SK-N-MC (cell line): ENCODE data around the gene FAM131C.

Experiments
- DNase-seq: peaks from one replicate; pipeline ENCODE4 v3.0.0-alpha.2; 2011; ENCODE audit warnings: low read depth, low spot score
- H3K27ac ChIP-seq: fragments of 200-600 bp; sonication (generic); 2 replicates; pipeline ENCODE4 v1.5.1; 2016; ENCODE audit warnings: mixed run types
- H3K36me3 ChIP-seq: fragments of 200-600 bp; sonication (generic); 2 replicates; pipeline ENCODE4 v1.6.1; 2017; ENCODE audit warnings: antibody characterized with exemption, low read length, mixed read lengths; ENCODE audit not compliant: insufficient read depth
- H3K4me3 ChIP-seq: fragments of 200-600 bp; sonication (generic); 2 replicates; pipeline ENCODE4 v1.5.1; 2016
- H3K9ac ChIP-seq: fragments of 200-600 bp; sonication (generic); 2 replicates; pipeline ENCODE4 v1.8.0; 2017; ENCODE audit warnings: mixed run types, mixed read lengths; ENCODE audit not compliant: insufficient read length
- H3K9me3 ChIP-seq: fragments of 200-600 bp; sonication (generic); 2 replicates; pipeline ENCODE4 v1.6.1; 2017; ENCODE audit warnings: low read depth, mild to moderate bottlenecking, antibody characterized with exemption, low read length, moderate library complexity, mixed read lengths
- EZH2 ChIP-seq: fragments of 200-600 bp; sonication (generic); IDR thresholded peaks from one replicate; pipeline ENCODE4 v1.6.1; 2017; ENCODE audit warnings: antibody characterized with exemption
- FOXP2 ChIP-seq: optimal IDR thresholded peaks from 2 replicates; pipeline ENCODE3; 2011; ENCODE audit warnings: mild to moderate bottlenecking, moderate library complexity; ENCODE audit not compliant: insufficient read depth; ENCODE audit errors: extremely low read length, control extremely low read depth
- POLR2AphosphoS5 ChIP-seq: IDR thresholded peaks from 2 replicates; pipeline ENCODE4 v1.6.1; 2012; ENCODE audit warnings: mild to moderate bottlenecking, low read depth, low read length, borderline replicate concordance

FAM131C gene

DNA sequence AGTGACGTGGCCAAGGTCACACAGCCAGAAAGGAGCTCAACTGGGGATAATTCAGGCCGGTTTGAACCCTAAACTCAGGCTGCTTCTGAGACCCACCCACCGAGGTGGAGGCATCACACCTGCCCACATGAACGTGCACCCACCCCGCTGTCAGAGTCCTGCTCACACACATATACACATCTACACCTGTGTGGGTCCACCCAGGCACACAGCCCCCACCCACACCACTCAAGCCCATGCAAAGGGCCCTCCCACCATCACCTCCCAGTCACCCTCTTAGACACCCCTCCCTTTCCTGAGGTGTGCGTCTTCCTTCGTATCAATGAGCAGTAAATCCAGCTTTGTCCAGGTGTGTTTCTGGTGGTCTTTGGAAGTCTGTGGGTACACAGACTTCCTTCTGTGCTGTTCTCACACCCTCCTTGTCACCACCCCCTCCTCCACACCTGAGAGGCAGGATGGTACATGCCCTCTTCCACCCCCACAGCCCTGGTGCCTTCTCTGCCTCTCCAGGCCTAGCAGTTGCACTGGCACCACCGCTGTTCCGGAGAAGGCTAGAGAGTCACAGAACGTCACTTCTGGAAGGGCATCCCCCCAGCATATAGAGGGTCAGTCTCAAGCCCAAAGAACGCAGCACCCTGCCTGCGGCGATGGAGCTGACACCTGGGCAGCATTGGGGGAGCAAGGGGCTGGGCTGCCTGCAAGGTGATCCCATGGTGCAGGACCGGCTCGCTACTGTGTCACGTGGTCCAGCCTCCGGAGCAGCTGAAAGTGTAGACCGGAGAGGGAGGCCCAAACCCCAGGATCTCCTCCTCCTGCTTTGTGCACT lies 18.9 kb upstream of the FAM131C start:
- TF ChIP-seq POLR2AphosphoS5 (no peak), FOXP2 (no peak), EZH2 (no peak)
- H3K9ac ChIP-seq, result no peak overlapping the region
- no peaks in the 10 kb centered on the region for H3K9me3 ChIP-seq
- no peak for DNase-seq
- no peak overlapping the region for H3K27ac ChIP-seq
- H3K4me3 ChIP-seq, result no peak overlapping the region
- no peaks in the 10 kb centered on the region for H3K36me3 ChIP-seq

DNA sequence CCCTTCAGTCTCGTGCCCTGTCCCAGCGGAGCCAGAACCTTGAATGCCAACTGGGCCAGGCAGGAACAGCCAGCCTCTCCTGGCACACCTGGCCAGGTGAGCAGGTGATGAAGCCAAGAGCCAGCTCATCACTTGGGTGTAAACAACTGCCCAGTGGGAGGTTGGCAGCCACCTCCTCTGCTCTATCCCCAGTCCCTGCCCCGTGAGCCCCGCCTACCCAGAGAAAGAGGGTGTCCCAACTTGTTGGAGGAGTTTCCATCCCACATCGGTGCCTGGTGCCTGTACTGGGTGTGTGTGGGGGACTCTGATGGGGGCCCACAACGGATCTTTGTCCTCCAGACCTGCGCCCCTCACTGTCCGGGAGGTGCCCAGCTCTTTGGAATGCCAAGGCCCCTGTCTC lies 17.8 kb upstream of the FAM131C start:
- Histone ChIP-seq H3K27ac (no peak overlapping the region), H3K9ac (no peak overlapping the region), H3K9me3 (no peaks in the 10 kb centered on the region), H3K4me3 (no peak overlapping the region), H3K36me3 (no peaks in the 10 kb centered on the region)
- TF ChIP-seq FOXP2, result no peak
- TF ChIP-seq POLR2AphosphoS5, result no peak
- no peak for TF ChIP-seq EZH2
- DNase-seq, result no peak

DNA sequence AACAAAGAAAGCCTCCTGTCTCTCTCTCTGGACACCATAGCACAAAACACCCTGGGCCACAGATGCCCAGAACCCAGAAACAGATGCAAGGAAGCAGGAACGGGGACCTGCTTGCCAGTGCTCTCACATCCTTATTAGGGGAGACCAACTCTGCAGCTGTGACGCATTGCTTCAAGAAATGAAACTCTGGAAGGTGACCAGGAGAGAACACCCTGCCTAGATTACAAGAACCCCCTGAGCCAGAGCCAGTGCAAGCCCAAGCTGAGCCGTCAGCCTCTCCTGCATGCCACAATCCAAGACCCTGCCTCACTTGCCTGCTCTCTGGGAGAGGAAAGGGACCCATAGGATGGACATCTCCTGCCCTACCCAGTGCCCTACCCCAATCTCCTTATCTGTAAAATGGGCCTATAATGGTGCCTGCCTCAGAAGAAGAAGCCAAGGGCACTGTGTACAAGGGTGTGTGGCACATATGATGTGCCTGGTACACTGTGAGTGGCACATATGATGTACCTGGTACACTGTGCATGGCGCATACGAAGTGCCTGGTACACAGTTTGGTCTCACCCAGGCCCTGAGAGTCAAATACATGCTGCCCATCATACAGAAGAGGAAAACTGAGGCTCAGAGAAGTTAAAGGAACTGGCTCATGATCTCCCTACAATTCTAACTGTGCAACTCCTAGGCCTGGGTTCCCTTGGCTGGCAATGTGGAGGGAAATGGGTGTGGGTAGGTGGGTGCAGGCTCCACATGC lies 16.8 kb upstream of the FAM131C start:
- DNase-seq, result no peak
- Histone ChIP-seq H3K27ac (peak overlapping the region; percentile 58; the same call in 1 of the 2 replicates), H3K9ac (no peak overlapping the region), H3K9me3 (no peaks in the 10 kb centered on the region), H3K36me3 (no peaks in the 10 kb centered on the region), H3K4me3 (no peak overlapping the region)
- no peak for TF ChIP-seq EZH2

DNA sequence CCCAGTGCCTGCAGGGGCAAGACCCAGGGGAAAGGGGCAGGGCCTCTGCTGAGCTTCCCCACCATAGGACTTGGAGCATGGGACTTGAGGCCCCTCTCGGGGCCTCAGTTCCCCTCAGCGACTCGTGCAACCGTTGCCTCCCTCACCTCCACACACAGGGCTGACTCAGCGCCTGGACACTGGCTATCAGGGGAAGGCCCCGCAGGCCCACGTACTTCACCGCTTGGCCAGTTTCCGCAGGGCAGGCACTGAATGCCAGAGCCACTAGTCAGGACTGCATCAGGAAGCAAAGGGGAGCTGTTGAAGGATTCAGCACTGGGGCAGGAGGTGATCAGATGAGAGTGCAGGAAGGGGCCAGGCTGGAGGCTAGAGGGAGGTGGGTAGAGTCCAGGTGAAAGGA lies 15.5 kb upstream of the FAM131C start:
- Histone ChIP-seq H3K27ac (peak overlapping the region; percentile 80), H3K36me3 (no peaks in the 10 kb centered on the region), H3K4me3 (no peak overlapping the region), H3K9me3 (no peaks in the 10 kb centered on the region), H3K9ac (peak overlapping the region; percentile 28)
- TF ChIP-seq FOXP2 (no peak), POLR2AphosphoS5 (no peak)
- no peak for DNase-seq

- peak overlapping the region; percentile 80 for H3K27ac ChIP-seq
- peak overlapping the region; percentile 41 for H3K9ac ChIP-seq
- no peak overlapping the region for H3K4me3 ChIP-seq
- no peaks in the 10 kb centered on the region for H3K36me3 ChIP-seq
- TF ChIP-seq POLR2AphosphoS5 (no peak), FOXP2 (no peak), EZH2 (no peak)
- no peak for DNase-seq
- H3K9me3 ChIP-seq, result no peaks in the 10 kb centered on the region
Observed at GRCh38 chr1:16088351-16088911, 15.0 kb upstream of the FAM131C start.

- Histone ChIP-seq H3K36me3 (no peaks in the 10 kb centered on the region), H3K9ac (peak overlapping the region; percentile 41), H3K4me3 (no peak overlapping the region), H3K9me3 (no peaks in the 10 kb centered on the region), H3K27ac (no peak overlapping the region)
- DNase-seq, result no peak
- no peak for TF ChIP-seq EZH2
- TF ChIP-seq FOXP2, result no peak
- no peak for TF ChIP-seq POLR2AphosphoS5
Observed at GRCh38 chr1:16087733-16088132, 14.3 kb upstream of the FAM131C start.

- DNase-seq, result no peak
- H3K4me3 ChIP-seq, result no peak overlapping the region
Observed at GRCh38 chr1:16085522-16085921, 12.1 kb upstream of the FAM131C start.

GRCh38 chr1:16083486-16083885 lies 10.0 kb upstream of the FAM131C start:
- Histone ChIP-seq H3K36me3 (no peaks in the 10 kb centered on the region), H3K4me3 (no peak overlapping the region), H3K9me3 (no peaks in the 10 kb centered on the region), H3K9ac (no peak overlapping the region), H3K27ac (no peak overlapping the region)
- no peak for TF ChIP-seq POLR2AphosphoS5
- no peak for DNase-seq

More at GRCh38 chr1:16085522-16085921, 12.1 kb upstream of the FAM131C start:
- no peaks in the 10 kb centered on the region for H3K9me3 ChIP-seq
- no peaks in the 10 kb centered on the region for H3K36me3 ChIP-seq
- H3K9ac ChIP-seq, result no peak overlapping the region
- no peak for TF ChIP-seq POLR2AphosphoS5
- TF ChIP-seq EZH2, result no peak
- TF ChIP-seq FOXP2, result no peak
- no peak overlapping the region for H3K27ac ChIP-seq
